Ramos (cell line): ENCODE results near the gene CAMKK1.

Source experiments
- in situ Hi-C: fragments of 300-500 bp; cut with MboI; formaldehyde crosslinking; loops from one replicate; pipeline ENCODE4 v1.14.3; 2022; ENCODE audit warnings: low sequenced_read_pairs; ENCODE audit not compliant: unreplicated experiment

CAMKK1 gene

GRCh38 chr17:3900646-3901045 is 7.8 kb upstream of the CAMKK1 start:
- in situ Hi-C loops = no loop called here

- in situ Hi-C loops = no loop called here
These were observed 4.9 kb upstream of the CAMKK1 start for GRCh38 chr17:3897731-3898130.

- in situ Hi-C loops = no loop called here
These were observed 4.0 kb upstream of the CAMKK1 start for GRCh38 chr17:3896968-3897235.

GRCh38 chr17:3896108-3896967 is 3.5 kb upstream of the CAMKK1 start:
- in situ Hi-C loops = no loop called here

GRCh38 chr17:3895354-3895753 is 2.5 kb upstream of the CAMKK1 start:
- in situ Hi-C loops = no loop called here

GRCh38 chr17:3894911-3895343 is 2.1 kb upstream of the CAMKK1 start:
- in situ Hi-C loops = no loop called here

GRCh38 chr17:3894188-3894587 is 1.3 kb upstream of the CAMKK1 start:
- in situ Hi-C loops = no loop called here

- in situ Hi-C loops = no loop called here
These were observed 865 bp upstream of the CAMKK1 start for GRCh38 chr17:3893720-3894116.

- in situ Hi-C loops = no loop called here
These were observed 506 bp downstream of the CAMKK1 start for GRCh38 chr17:3892095-3892998.

GRCh38 chr17:3891626-3892094 is 1.2 kb downstream of the CAMKK1 start:
- in situ Hi-C loops = no loop called here

- in situ Hi-C loops = no loop called here
These were observed 2.0 kb downstream of the CAMKK1 start for GRCh38 chr17:3890878-3891219.

- in situ Hi-C loops = no loop called here
These were observed 2.6 kb downstream of the CAMKK1 start for GRCh38 chr17:3890082-3890877.

GRCh38 chr17:3889325-3890012 is 3.4 kb downstream of the CAMKK1 start:
- in situ Hi-C loops = no loop called here

GRCh38 chr17:3888343-3889171 is 4.3 kb downstream of the CAMKK1 start:
- in situ Hi-C loops = no loop called here

- in situ Hi-C loops = no loop called here
These were observed 5.0 kb downstream of the CAMKK1 start for GRCh38 chr17:3887804-3888203.

- in situ Hi-C loops = no loop called here
These were observed 5.5 kb downstream of the CAMKK1 start for GRCh38 chr17:3887394-3887793.

GRCh38 chr17:3886776-3887175 is 6.1 kb downstream of the CAMKK1 start:
- in situ Hi-C loops = no loop called here

- in situ Hi-C loops = no loop called here
These were observed 6.9 kb downstream of the CAMKK1 start for GRCh38 chr17:3885970-3886369.

- in situ Hi-C loops = no loop called here
These were observed 7.6 kb downstream of the CAMKK1 start for GRCh38 chr17:3885271-3885670.
